ENCODE measurements around the gene ARHGAP12. TPM values are rescaled to one million over a fixed set of nuclear protein-coding genes. Genes with fewer than 3 reads are reported as not detected.

Gene ARHGAP12
- total and polyA plus RNA-seq, 2 donors (not counting 3 experiments of a cell fraction or from before 2014, with no cell fraction given), result 5.8 to 19.3 TPM

GRCh38 chr10:31876652-31877352 is 51.8 kb downstream of the ARHGAP12 start:
- Histone ChIP-seq H3K79me2 (ENCODE audit: control insufficient read depth, insufficient read depth, low read length) (no peaks in the 10 kb centered on the region), H3K27ac (ENCODE audit: insufficient read depth, low read depth, low read length) (no peak overlapping the region), H3K9me3 (replicated peaks; ENCODE audit: control insufficient read depth, insufficient read depth, low read length) (no peaks in the 10 kb centered on the region), H3K36me3 (ENCODE audit: control insufficient read depth in 2 of 2, extremely low read depth in 1 of 2, insufficient read depth in 2 of 2, low read length in 2 of 2) (no peaks in the 10 kb centered on the region), H2AFZ (ENCODE audit: low read depth, low read length) (no peak overlapping the region), H3K4me1 (ENCODE audit: control insufficient read depth, extremely low read depth, insufficient read depth, low read length) (peaks cover 5% of the 10 kb centered on the region), H3K4me3 (replicated peaks in 1 of 3; ENCODE audit: insufficient read depth in 1 of 3, low read depth in 1 of 3, low read length in 3 of 3) (no peak overlapping the region), H3K9ac (replicated peaks; ENCODE audit: extremely low read depth, insufficient read depth, low read length) (no peak overlapping the region), H3K4me2 (ENCODE audit: insufficient read depth, low read length) (no peak overlapping the region), H3K27me3 (ENCODE audit: control insufficient read depth in 2 of 2, insufficient read depth in 2 of 2, low read length in 2 of 2) (no peaks in the 10 kb centered on the region), H4K20me1 (replicated peaks; ENCODE audit: control insufficient read depth, extremely low read depth, insufficient read depth, low read length) (peaks cover 4% of the 10 kb centered on the region), H3K9me1 (replicated peaks; ENCODE audit: control insufficient read depth, extremely low read depth, insufficient read depth, low read length) (no peaks in the 10 kb centered on the region)
- no TSS peak for BruUV-seq (replicated peaks)
- CTCF ChIA-PET, result interaction anchor here (0.8 to 1.2 kb wide), 4 partner anchors 15 to 34 kb away, joined by 3 read pairs; no protein-coding TSS in a partner anchor
- FAIRE-seq (no peak), DNase-seq (ENCODE audit: low read depth, low spot score) (no peak)
- TF ChIP-seq GATA2 (IDR thresholded peaks at IDR 0.05; ENCODE audit: insufficient read depth, insufficient read length, low read depth, low read length), result no peak
- no peak for TF ChIP-seq EZH2 (IDR thresholded peaks at IDR 0.05; ENCODE audit: borderline replicate concordance, low read depth, low read length, severe bottlenecking)
- TF ChIP-seq POLR2A (IDR thresholded peaks at IDR 0.05; ENCODE audit: low read depth, low read length), result no peak
- no peak for TF ChIP-seq MYC (IDR thresholded peaks at IDR 0.05; ENCODE audit: low read depth, low read length)
- no peak for TF ChIP-seq POLR2AphosphoS5 (IDR thresholded peaks at IDR 0.05; ENCODE audit: insufficient read depth, low read depth, low read length)
- TF ChIP-seq MAX (IDR thresholded peaks at IDR 0.05; ENCODE audit: insufficient read depth, insufficient read length), result no peak
- TF ChIP-seq FOS (IDR thresholded peaks at IDR 0.05; ENCODE audit: borderline replicate concordance, insufficient read depth, low read length), result no peak
- no peak for TF ChIP-seq JUN (IDR thresholded peaks at IDR 0.05; ENCODE audit: borderline replicate concordance, insufficient read depth, insufficient read length, low read depth)
- no peak for TF ChIP-seq CTCF (IDR thresholded peaks at IDR 0.05; ENCODE audit: extremely low read depth in 1 of 2, insufficient read depth in 1 of 2, low read depth in 1 of 2, low read length in 2 of 2)
- POLR2A ChIA-PET, result no interaction called here
- intact Hi-C loops (cut with micrococcal nuclease) (no loop called here), dilution Hi-C loops (cut with MboI; ENCODE audit: extremely low pct_ligation_motif_present, low sequenced_read_pairs) (no loop called here)

Data from endothelial cell of umbilical vein (primary cell).